Measurements from ENCODE around the gene DPP6.

- no peak for TF ChIP-seq RNF2 (IDR thresholded peaks at IDR 0.05)
- no peak for TF ChIP-seq ZFP30 (CRISPR knock-in tag; IDR thresholded peaks at IDR 0.05; ENCODE audit: borderline replicate concordance)
- TF ChIP-seq, protein P1, sequence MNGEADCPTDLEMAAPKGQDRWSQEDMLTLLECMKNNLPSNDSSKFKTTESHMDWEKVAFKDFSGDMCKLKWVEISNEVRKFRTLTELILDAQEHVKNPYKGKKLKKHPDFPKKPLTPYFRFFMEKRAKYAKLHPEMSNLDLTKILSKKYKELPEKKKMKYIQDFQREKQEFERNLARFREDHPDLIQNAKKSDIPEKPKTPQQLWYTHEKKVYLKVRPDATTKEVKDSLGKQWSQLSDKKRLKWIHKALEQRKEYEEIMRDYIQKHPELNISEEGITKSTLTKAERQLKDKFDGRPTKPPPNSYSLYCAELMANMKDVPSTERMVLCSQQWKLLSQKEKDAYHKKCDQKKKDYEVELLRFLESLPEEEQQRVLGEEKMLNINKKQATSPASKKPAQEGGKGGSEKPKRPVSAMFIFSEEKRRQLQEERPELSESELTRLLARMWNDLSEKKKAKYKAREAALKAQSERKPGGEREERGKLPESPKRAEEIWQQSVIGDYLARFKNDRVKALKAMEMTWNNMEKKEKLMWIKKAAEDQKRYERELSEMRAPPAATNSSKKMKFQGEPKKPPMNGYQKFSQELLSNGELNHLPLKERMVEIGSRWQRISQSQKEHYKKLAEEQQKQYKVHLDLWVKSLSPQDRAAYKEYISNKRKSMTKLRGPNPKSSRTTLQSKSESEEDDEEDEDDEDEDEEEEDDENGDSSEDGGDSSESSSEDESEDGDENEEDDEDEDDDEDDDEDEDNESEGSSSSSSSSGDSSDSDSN (IDR thresholded peaks at IDR 0.05; ENCODE audit: borderline replicate concordance in 1 of 2, low read depth in 2 of 2, low read length in 2 of 2) = no peak
- no peak for TF ChIP-seq ZNF707 (CRISPR knock-in tag; conservative IDR thresholded peaks at IDR 0.05)
- TF ChIP-seq ZNF274 (IDR thresholded peaks at IDR 0.05; ENCODE audit: borderline replicate concordance, low read depth, low read length) = no peak
- no peak for TF ChIP-seq DIDO1 (tag; IDR thresholded peaks at IDR 0.05; ENCODE audit: low read depth)
- no peak for TF ChIP-seq RFX5 (IDR thresholded peaks at IDR 0.05; ENCODE audit: low read depth, low read length)
- no peak for TF ChIP-seq POLR2A (conservative IDR thresholded peaks at IDR 0.05)
- no peak for TF ChIP-seq TEAD2 (tag; IDR thresholded peaks at IDR 0.05)
- TF ChIP-seq ZSCAN32 (CRISPR knock-in tag; IDR thresholded peaks at IDR 0.05) = no peak
- TF ChIP-seq EP300 (IDR thresholded peaks at IDR 0.05; ENCODE audit: low read length) = no peak
- TF ChIP-seq SIRT6 (IDR thresholded peaks at IDR 0.05; ENCODE audit: low read depth, low read length) = no peak
- no peak for TF ChIP-seq SMARCB1 (IDR thresholded peaks at IDR 0.05; ENCODE audit: insufficient read length, low read depth)
Observed at GRCh38 chr7:154792436-154793055, 740.3 kb downstream of the DPP6 start.
